SK-N-SH treated with all-trans-retinoic acid at 6 μM for 48 hours (cell line): ENCODE measurements around the gene ABCC5.

Experiments
- ATAC-seq: fragments of 200-7000 bp; cut with Tn5 transposase; 3 replicates; pipeline ENCODE4 v1.9.1; 2020; ENCODE audit warnings: mild to moderate bottlenecking, moderate library complexity
- BACH2 ChIP-seq: fragments of 250-450 bp; sonication (Bioruptor Pico); IDR thresholded peaks from 2 replicates; pipeline ENCODE4 v1.9.0; 2021; ENCODE audit warnings: mild to moderate bottlenecking, borderline replicate concordance
- CSDC2 ChIP-seq: fragments of 250-450 bp; sonication (Bioruptor Pico); IDR thresholded peaks from 2 replicates; pipeline ENCODE4 v1.5.0; 2020; ENCODE audit warnings: mild to moderate bottlenecking, moderate library complexity
- ESRRG ChIP-seq: fragments of 250-450 bp; sonication (Bioruptor Pico); IDR thresholded peaks from 2 replicates; pipeline ENCODE4 v1.6.1; 2021; ENCODE audit warnings: mild to moderate bottlenecking
- GLIS3 ChIP-seq: fragments of 250-450 bp; sonication (Bioruptor Pico); IDR thresholded peaks from 2 replicates; pipeline ENCODE4 v1.5.0; 2020; ENCODE audit warnings: mild to moderate bottlenecking, moderate library complexity
- ISL1 ChIP-seq: fragments of 250-450 bp; sonication (Bioruptor Pico); IDR thresholded peaks from 2 replicates; pipeline ENCODE4 v2.1.2; 2022; ENCODE audit warnings: mild to moderate bottlenecking, moderate library complexity
- OSR1 ChIP-seq: fragments of 250-450 bp; sonication (Bioruptor Pico); IDR thresholded peaks from 2 replicates; pipeline ENCODE4 v1.8.0; 2022; ENCODE audit warnings: moderate library complexity, mild to moderate bottlenecking, inconsistent platforms
- PPARA ChIP-seq: fragments of 250-450 bp; sonication (Bioruptor Pico); IDR thresholded peaks from 2 replicates; pipeline ENCODE4 v1.5.0; 2020; ENCODE audit warnings: mild to moderate bottlenecking, borderline replicate concordance
- RARB ChIP-seq: fragments of 250-450 bp; sonication (Bioruptor Pico); IDR thresholded peaks from 2 replicates; pipeline ENCODE4 v1.8.0; 2021; ENCODE audit warnings: mild to moderate bottlenecking, moderate library complexity
- SNAI2 ChIP-seq: fragments of 250-450 bp; sonication (Bioruptor Pico); IDR thresholded peaks from 2 replicates; pipeline ENCODE4 v1.5.0; 2020; ENCODE audit warnings: mild to moderate bottlenecking, moderate library complexity
- TCF4 ChIP-seq: fragments of 250-450 bp; sonication (Bioruptor Pico); IDR thresholded peaks from 2 replicates; pipeline ENCODE4 v1.8.0; 2021; ENCODE audit warnings: mild to moderate bottlenecking, moderate library complexity, borderline replicate concordance
- TOX ChIP-seq: fragments of 250-450 bp; sonication (Bioruptor Pico); IDR thresholded peaks from 2 replicates; pipeline ENCODE4 v1.8.0; 2021; ENCODE audit warnings: mild to moderate bottlenecking, moderate library complexity, borderline replicate concordance
- ZC3H10 ChIP-seq: fragments of 250-450 bp; sonication (Bioruptor Pico); IDR thresholded peaks from 2 replicates; pipeline ENCODE4 v1.5.1; 2021; ENCODE audit warnings: mild to moderate bottlenecking, moderate library complexity
- ZFP3 ChIP-seq: fragments of 250-450 bp; sonication (Bioruptor Pico); IDR thresholded peaks from 2 replicates; pipeline ENCODE4 v1.5.0; 2020; ENCODE audit warnings: mild to moderate bottlenecking, moderate library complexity
- ZFP30 ChIP-seq: fragments of 450-650 bp; formaldehyde crosslinking; IDR thresholded peaks from 2 replicates; pipeline ENCODE4 v1.5.0; 2022; ENCODE audit warnings: mild to moderate bottlenecking, moderate library complexity
- ZNF565 ChIP-seq: fragments of 450-650 bp; formaldehyde crosslinking; conservative IDR thresholded peaks from 2 replicates; pipeline ENCODE4 v1.5.0; 2020; ENCODE audit warnings: low read depth, mild to moderate bottlenecking, moderate library complexity
- ZNF70 ChIP-seq: fragments of 450-650 bp; formaldehyde crosslinking; IDR thresholded peaks from 2 replicates; pipeline ENCODE4 v1.5.0; 2020; ENCODE audit warnings: mild to moderate bottlenecking, moderate library complexity
- ZNF8 ChIP-seq: fragments of 450-650 bp; formaldehyde crosslinking; IDR thresholded peaks from 2 replicates; pipeline ENCODE4 v1.5.0; 2020; ENCODE audit warnings: mild to moderate bottlenecking, moderate library complexity
- TF ChIP-seq, protein P1 (sequence below): fragments of 250-450 bp; sonication (Bioruptor Pico); IDR thresholded peaks from 2 replicates; pipeline ENCODE4 v1.5.0; 2020; ENCODE audit warnings: mild to moderate bottlenecking, moderate library complexity
- TF ChIP-seq, protein P2 (sequence below): fragments of 250-450 bp; sonication (Bioruptor Pico); IDR thresholded peaks from 2 replicates; pipeline ENCODE4 v1.5.1; 2021; ENCODE audit warnings: mild to moderate bottlenecking, moderate library complexity
- TF ChIP-seq, protein P3 (sequence below): fragments of 250-450 bp; sonication (Bioruptor Pico); IDR thresholded peaks from 2 replicates; pipeline ENCODE4 v1.8.0; 2021; ENCODE audit warnings: low read depth, mild to moderate bottlenecking, moderate library complexity, borderline replicate concordance
- TF ChIP-seq, protein P4 (sequence below): fragments of 250-450 bp; sonication (Bioruptor Pico); IDR thresholded peaks from 2 replicates; pipeline ENCODE4 v1.8.0; 2020; ENCODE audit warnings: mild to moderate bottlenecking, moderate library complexity, borderline replicate concordance
- TF ChIP-seq, protein P5 (sequence below): fragments of 250-450 bp; sonication (Bioruptor Pico); IDR thresholded peaks from 2 replicates; pipeline ENCODE4 v1.5.1; 2020; ENCODE audit warnings: low read depth, mild to moderate bottlenecking, moderate library complexity

Gene ABCC5

GRCh38 chr3:183949690-183950089 lies 68.0 kb downstream of the ABCC5 start:
- ATAC-seq: no peak
- TF ChIP-seq ZNF565 (CRISPR knock-in tag) (no peak), ZFP30 (no peak), BACH2 (CRISPR knock-in tag) (no peak), ISL1 (CRISPR knock-in tag) (no peak), ZC3H10 (CRISPR knock-in tag) (no peak), PPARA (CRISPR knock-in tag) (no peak), OSR1 (CRISPR knock-in tag) (no peak), SNAI2 (CRISPR knock-in tag) (no peak), ESRRG (CRISPR knock-in tag) (no peak), ZNF8 (CRISPR knock-in tag) (no peak), RARB (CRISPR knock-in tag) (no peak), GLIS3 (CRISPR knock-in tag) (no peak), CSDC2 (CRISPR knock-in tag) (no peak)
- TF ChIP-seq, protein P1, sequence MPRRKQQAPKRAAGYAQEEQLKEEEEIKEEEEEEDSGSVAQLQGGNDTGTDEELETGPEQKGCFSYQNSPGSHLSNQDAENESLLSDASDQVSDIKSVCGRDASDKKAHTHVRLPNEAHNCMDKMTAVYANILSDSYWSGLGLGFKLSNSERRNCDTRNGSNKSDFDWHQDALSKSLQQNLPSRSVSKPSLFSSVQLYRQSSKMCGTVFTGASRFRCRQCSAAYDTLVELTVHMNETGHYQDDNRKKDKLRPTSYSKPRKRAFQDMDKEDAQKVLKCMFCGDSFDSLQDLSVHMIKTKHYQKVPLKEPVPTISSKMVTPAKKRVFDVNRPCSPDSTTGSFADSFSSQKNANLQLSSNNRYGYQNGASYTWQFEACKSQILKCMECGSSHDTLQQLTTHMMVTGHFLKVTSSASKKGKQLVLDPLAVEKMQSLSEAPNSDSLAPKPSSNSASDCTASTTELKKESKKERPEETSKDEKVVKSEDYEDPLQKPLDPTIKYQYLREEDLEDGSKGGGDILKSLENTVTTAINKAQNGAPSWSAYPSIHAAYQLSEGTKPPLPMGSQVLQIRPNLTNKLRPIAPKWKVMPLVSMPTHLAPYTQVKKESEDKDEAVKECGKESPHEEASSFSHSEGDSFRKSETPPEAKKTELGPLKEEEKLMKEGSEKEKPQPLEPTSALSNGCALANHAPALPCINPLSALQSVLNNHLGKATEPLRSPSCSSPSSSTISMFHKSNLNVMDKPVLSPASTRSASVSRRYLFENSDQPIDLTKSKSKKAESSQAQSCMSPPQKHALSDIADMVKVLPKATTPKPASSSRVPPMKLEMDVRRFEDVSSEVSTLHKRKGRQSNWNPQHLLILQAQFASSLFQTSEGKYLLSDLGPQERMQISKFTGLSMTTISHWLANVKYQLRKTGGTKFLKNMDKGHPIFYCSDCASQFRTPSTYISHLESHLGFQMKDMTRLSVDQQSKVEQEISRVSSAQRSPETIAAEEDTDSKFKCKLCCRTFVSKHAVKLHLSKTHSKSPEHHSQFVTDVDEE (CRISPR knock-in tag): no peak
- TF ChIP-seq, protein P2, sequence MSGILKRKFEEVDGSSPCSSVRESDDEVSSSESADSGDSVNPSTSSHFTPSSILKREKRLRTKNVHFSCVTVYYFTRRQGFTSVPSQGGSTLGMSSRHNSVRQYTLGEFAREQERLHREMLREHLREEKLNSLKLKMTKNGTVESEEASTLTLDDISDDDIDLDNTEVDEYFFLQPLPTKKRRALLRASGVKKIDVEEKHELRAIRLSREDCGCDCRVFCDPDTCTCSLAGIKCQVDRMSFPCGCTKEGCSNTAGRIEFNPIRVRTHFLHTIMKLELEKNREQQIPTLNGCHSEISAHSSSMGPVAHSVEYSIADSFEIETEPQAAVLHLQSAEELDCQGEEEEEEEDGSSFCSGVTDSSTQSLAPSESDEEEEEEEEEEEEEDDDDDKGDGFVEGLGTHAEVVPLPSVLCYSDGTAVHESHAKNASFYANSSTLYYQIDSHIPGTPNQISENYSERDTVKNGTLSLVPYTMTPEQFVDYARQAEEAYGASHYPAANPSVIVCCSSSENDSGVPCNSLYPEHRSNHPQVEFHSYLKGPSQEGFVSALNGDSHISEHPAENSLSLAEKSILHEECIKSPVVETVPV (CRISPR knock-in tag): no peak
- TF ChIP-seq, all 23 proteins: peak for 0

DNA sequence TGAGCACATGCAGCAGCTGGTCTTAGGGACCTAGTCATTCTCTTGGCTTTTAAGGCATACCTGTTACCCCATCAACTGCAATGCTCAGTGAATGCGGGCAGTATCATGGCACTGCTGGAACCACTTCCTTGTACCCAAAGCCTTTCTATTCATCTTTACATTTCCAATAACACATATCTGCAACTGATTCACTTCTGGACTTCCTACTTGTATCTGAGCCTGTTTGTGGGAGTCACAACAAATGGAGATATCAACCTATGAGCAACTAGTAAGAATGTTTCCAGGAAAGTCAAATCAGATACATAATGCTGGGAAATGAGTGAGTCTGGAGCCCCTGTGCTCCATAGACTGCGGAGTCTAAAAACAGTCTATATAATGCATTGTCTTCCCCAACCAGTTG lies 71.6 kb downstream of the ABCC5 start:
- no peak for ATAC-seq
- no peak for TF ChIP-seq GLIS3 (CRISPR knock-in tag)
- TF ChIP-seq, protein P3, sequence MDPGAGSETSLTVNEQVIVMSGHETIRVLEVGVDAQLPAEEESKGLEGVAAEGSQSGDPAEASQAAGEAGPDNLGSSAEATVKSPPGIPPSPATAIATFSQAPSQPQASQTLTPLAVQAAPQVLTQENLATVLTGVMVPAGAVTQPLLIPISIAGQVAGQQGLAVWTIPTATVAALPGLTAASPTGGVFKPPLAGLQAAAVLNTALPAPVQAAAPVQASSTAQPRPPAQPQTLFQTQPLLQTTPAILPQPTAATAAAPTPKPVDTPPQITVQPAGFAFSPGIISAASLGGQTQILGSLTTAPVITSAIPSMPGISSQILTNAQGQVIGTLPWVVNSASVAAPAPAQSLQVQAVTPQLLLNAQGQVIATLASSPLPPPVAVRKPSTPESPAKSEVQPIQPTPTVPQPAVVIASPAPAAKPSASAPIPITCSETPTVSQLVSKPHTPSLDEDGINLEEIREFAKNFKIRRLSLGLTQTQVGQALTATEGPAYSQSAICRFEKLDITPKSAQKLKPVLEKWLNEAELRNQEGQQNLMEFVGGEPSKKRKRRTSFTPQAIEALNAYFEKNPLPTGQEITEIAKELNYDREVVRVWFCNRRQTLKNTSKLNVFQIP: no peak
- TF ChIP-seq, protein P4, sequence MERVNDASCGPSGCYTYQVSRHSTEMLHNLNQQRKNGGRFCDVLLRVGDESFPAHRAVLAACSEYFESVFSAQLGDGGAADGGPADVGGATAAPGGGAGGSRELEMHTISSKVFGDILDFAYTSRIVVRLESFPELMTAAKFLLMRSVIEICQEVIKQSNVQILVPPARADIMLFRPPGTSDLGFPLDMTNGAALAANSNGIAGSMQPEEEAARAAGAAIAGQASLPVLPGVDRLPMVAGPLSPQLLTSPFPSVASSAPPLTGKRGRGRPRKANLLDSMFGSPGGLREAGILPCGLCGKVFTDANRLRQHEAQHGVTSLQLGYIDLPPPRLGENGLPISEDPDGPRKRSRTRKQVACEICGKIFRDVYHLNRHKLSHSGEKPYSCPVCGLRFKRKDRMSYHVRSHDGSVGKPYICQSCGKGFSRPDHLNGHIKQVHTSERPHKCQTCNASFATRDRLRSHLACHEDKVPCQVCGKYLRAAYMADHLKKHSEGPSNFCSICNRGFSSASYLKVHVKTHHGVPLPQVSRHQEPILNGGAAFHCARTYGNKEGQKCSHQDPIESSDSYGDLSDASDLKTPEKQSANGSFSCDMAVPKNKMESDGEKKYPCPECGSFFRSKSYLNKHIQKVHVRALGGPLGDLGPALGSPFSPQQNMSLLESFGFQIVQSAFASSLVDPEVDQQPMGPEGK (CRISPR knock-in tag): no peak
- no peak for TF ChIP-seq PPARA (CRISPR knock-in tag)
- TF ChIP-seq ESRRG (CRISPR knock-in tag): no peak
- TF ChIP-seq, protein P5, sequence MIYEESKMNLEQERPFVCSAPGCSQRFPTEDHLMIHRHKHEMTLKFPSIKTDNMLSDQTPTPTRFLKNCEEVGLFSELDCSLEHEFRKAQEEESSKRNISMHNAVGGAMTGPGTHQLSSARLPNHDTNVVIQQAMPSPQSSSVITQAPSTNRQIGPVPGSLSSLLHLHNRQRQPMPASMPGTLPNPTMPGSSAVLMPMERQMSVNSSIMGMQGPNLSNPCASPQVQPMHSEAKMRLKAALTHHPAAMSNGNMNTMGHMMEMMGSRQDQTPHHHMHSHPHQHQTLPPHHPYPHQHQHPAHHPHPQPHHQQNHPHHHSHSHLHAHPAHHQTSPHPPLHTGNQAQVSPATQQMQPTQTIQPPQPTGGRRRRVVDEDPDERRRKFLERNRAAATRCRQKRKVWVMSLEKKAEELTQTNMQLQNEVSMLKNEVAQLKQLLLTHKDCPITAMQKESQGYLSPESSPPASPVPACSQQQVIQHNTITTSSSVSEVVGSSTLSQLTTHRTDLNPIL (CRISPR knock-in tag): no peak
- TF ChIP-seq, protein P2 (CRISPR knock-in tag): no peak
- no peak for TF ChIP-seq BACH2 (CRISPR knock-in tag)
- TF ChIP-seq TOX (CRISPR knock-in tag): no peak
- TF ChIP-seq TCF4 (CRISPR knock-in tag): no peak
- no peak for TF ChIP-seq ZFP3 (CRISPR knock-in tag)
- no peak for TF ChIP-seq ISL1 (CRISPR knock-in tag)
- TF ChIP-seq ZC3H10 (CRISPR knock-in tag): no peak
- TF ChIP-seq OSR1 (CRISPR knock-in tag): no peak
- TF ChIP-seq, protein P1 (CRISPR knock-in tag): no peak
- no peak for TF ChIP-seq ZNF8 (CRISPR knock-in tag)
- TF ChIP-seq CSDC2 (CRISPR knock-in tag): no peak
- TF ChIP-seq ZNF565 (CRISPR knock-in tag): no peak
- TF ChIP-seq ZNF70: no peak
- no peak for TF ChIP-seq SNAI2 (CRISPR knock-in tag)
